HepG2 (cell line): ENCODE results near the gene PSMB8.

Source experiments
- AKAP8 ChIP-seq: sonication (generic); formaldehyde crosslinking; IDR thresholded peaks from 2 replicates; pipeline ENCODE4 v1.5.1; 2020; ENCODE audit warnings: mild to moderate bottlenecking, missing genetic modification reagents
- CTCF ChIP-seq: sonication (generic); formaldehyde crosslinking; IDR thresholded peaks from 2 replicates; pipeline ENCODE4 v1.5.0; 2020; ENCODE audit warnings: mild to moderate bottlenecking, missing genetic modification reagents, moderate library complexity
- DMTF1 ChIP-seq: sonication (generic); formaldehyde crosslinking; IDR thresholded peaks from 2 replicates; pipeline ENCODE4 v1.4.0; 2020; ENCODE audit warnings: mild to moderate bottlenecking, missing genetic modification reagents
- FOXO1 ChIP-seq: sonication (generic); formaldehyde crosslinking; IDR thresholded peaks from 2 replicates; pipeline ENCODE4 v1.4.0; 2020; ENCODE audit warnings: missing genetic modification reagents
- JUND ChIP-seq: sonication (generic); formaldehyde crosslinking; IDR thresholded peaks from 2 replicates; pipeline ENCODE4 v1.8.0; 2022; ENCODE audit warnings: mild to moderate bottlenecking, missing genetic modification reagents
- RERE ChIP-seq: IDR thresholded peaks from 2 replicates; pipeline ENCODE4 v1.6.1; 2016; ENCODE audit warnings: low read depth, missing genetic modification reagents, missing compliant biosample characterization
- SP2 ChIP-seq: sonication (generic); formaldehyde crosslinking; IDR thresholded peaks from 2 replicates; pipeline ENCODE4 v1.5.1; 2020; ENCODE audit warnings: mild to moderate bottlenecking, missing genetic modification reagents
- TFE3 ChIP-seq: IDR thresholded peaks from 2 replicates; pipeline ENCODE4 v1.6.1; 2016
- UBTF ChIP-seq: sonication (generic); formaldehyde crosslinking; IDR thresholded peaks from 2 replicates; pipeline ENCODE4 v1.4.0; 2020; ENCODE audit warnings: mild to moderate bottlenecking, missing genetic modification reagents
- ZBTB33 ChIP-seq: sonication (generic); formaldehyde crosslinking; IDR thresholded peaks from 2 replicates; pipeline ENCODE4 v1.4.0; 2020; ENCODE audit warnings: missing genetic modification reagents
- ZBTB34 ChIP-seq: sonication (generic); formaldehyde crosslinking; IDR thresholded peaks from 2 replicates; pipeline ENCODE4 v1.8.0; 2022; ENCODE audit warnings: mild to moderate bottlenecking, missing genetic modification reagents
- ZNF639 ChIP-seq: conservative IDR thresholded peaks from 2 replicates; pipeline ENCODE4 v1.6.1; 2018; ENCODE audit warnings: missing genetic modification reagents

GRCh38 chr6:32854376-32855178 lies 10.7 kb upstream of the PSMB8 start:
- TF ChIP-seq ZNF639 (CRISPR knock-in tag): no peak
- no peak for TF ChIP-seq SP2 (CRISPR knock-in tag)
- TF ChIP-seq UBTF (CRISPR knock-in tag): no peak
- TF ChIP-seq ZBTB33 (CRISPR knock-in tag): no peak
- TF ChIP-seq AKAP8: no peak
- no peak; the same call in 1 of the 2 replicates for TF ChIP-seq CTCF (CRISPR knock-in tag)
- no peak for TF ChIP-seq JUND (CRISPR knock-in tag)
- TF ChIP-seq DMTF1: no peak
- no peak for TF ChIP-seq FOXO1 (CRISPR knock-in tag)
- TF ChIP-seq RERE: no peak
- TF ChIP-seq ZBTB34 (CRISPR knock-in tag): no peak
- no peak for TF ChIP-seq TFE3 (CRISPR knock-in tag)
